Stimulated activated effector memory CD8-positive, alpha-beta T cell treated with anti-CD3 and anti-CD28 coated beads, Interleukin-12 subunit alpha, Interleukin-12 subunit beta, amount 100 ng/mL, for 72 hours (primary cell): ENCODE measurements around the gene TIE1.

ENCODE experiments used
- ATAC-seq: fragments of 150-1000 bp; cut with Tn5 transposase; 2 replicates; pipeline ENCODE4 v1.10.0; 2021
- DNase-seq, 2 donors: peaks; one replicate each; pipeline ENCODE4 v3.0.0; 2021 to 2022; ENCODE audit warnings: low spot score in 2 of 2
- H3K27ac Mint-ChIP-seq: one replicate; pipeline ENCODE4 v1.8.0; 2022; ENCODE audit warnings: mild to moderate bottlenecking, mixed read lengths
- H3K36me3 Mint-ChIP-seq: one replicate; pipeline ENCODE4 v1.8.0; 2022; ENCODE audit warnings: mild to moderate bottlenecking, mixed read lengths
- H3K4me1 Mint-ChIP-seq: one replicate; pipeline ENCODE4 v1.8.0; 2022; ENCODE audit warnings: mixed read lengths
- H3K4me3 Mint-ChIP-seq: one replicate; pipeline ENCODE4 v1.8.0; 2022; ENCODE audit warnings: mild to moderate bottlenecking, mixed read lengths
- H3K9me3 Mint-ChIP-seq: one replicate; pipeline ENCODE4 v1.8.0; 2022; ENCODE audit warnings: mixed read lengths

The TIE1 gene

GRCh38 chr1:43349594-43350306, 49.0 kb downstream of the TIE1 start:
- Mint-ChIP-seq H3K9me3 (no peaks in the 10 kb centered on the region), H3K27ac (peak overlapping the region; percentile 80), H3K4me1 (peaks cover 18% of the 10 kb centered on the region), H3K36me3 (no peaks in the 10 kb centered on the region), H3K4me3 (peak overlapping the region; percentile 64)
- no peak for ATAC-seq
- DNase-seq, result no peak

GRCh38 chr1:43350976-43351375, 50.2 kb downstream of the TIE1 start:
- DNase-seq (no peak), ATAC-seq (no peak)
- Mint-ChIP-seq H3K4me3 (no peak overlapping the region), H3K4me1 (peaks cover 12% of the 10 kb centered on the region), H3K27ac (no peak overlapping the region), H3K36me3 (no peaks in the 10 kb centered on the region), H3K9me3 (no peaks in the 10 kb centered on the region)

GRCh38 chr1:43351421-43352350, 50.9 kb downstream of the TIE1 start:
- ATAC-seq (no peak), DNase-seq (no peak)
- peaks cover 1% of the 10 kb centered on the region for H3K36me3 Mint-ChIP-seq
- H3K4me1 Mint-ChIP-seq, result peaks cover 12% of the 10 kb centered on the region
- no peak overlapping the region for H3K4me3 Mint-ChIP-seq
- H3K9me3 Mint-ChIP-seq, result no peaks in the 10 kb centered on the region
- H3K27ac Mint-ChIP-seq, result peak overlapping the region; percentile 60

- Mint-ChIP-seq H3K36me3 (peaks cover 6% of the 10 kb centered on the region), H3K27ac (peak overlapping the region; percentile 60), H3K9me3 (no peaks in the 10 kb centered on the region), H3K4me3 (no peak overlapping the region), H3K4me1 (peaks cover 12% of the 10 kb centered on the region)
- ATAC-seq (no peak), DNase-seq (no peak)
Measured at GRCh38 chr1:43352351-43352705, 51.5 kb downstream of the TIE1 start.

- Mint-ChIP-seq H3K4me3 (no peak overlapping the region), H3K9me3 (no peaks in the 10 kb centered on the region), H3K36me3 (peaks cover 6% of the 10 kb centered on the region), H3K4me1 (peaks cover 14% of the 10 kb centered on the region), H3K27ac (peak overlapping the region; percentile 60)
- DNase-seq (no peak), ATAC-seq (no peak)
Measured at GRCh38 chr1:43352881-43353280, 52.1 kb downstream of the TIE1 start.

GRCh38 chr1:43354471-43354870, 53.7 kb downstream of the TIE1 start:
- peaks cover 22% of the 10 kb centered on the region for H3K4me1 Mint-ChIP-seq
- H3K27ac Mint-ChIP-seq, result no peak overlapping the region
- DNase-seq (no peak), ATAC-seq (no peak)
- no peak overlapping the region for H3K4me3 Mint-ChIP-seq
- no peaks in the 10 kb centered on the region for H3K9me3 Mint-ChIP-seq
- peaks cover 22% of the 10 kb centered on the region for H3K36me3 Mint-ChIP-seq

GRCh38 chr1:43354936-43355335, 54.2 kb downstream of the TIE1 start:
- no peak overlapping the region for H3K27ac Mint-ChIP-seq
- peaks cover 26% of the 10 kb centered on the region for H3K36me3 Mint-ChIP-seq
- ATAC-seq (no peak), DNase-seq (no peak)
- peaks cover 22% of the 10 kb centered on the region for H3K4me1 Mint-ChIP-seq
- no peaks in the 10 kb centered on the region for H3K9me3 Mint-ChIP-seq
- no peak overlapping the region for H3K4me3 Mint-ChIP-seq

- Mint-ChIP-seq H3K4me1 (peaks cover 36% of the 10 kb centered on the region), H3K36me3 (peaks cover 50% of the 10 kb centered on the region), H3K4me3 (peak overlapping the region; percentile 90), H3K9me3 (no peaks in the 10 kb centered on the region), H3K27ac (no peak overlapping the region)
- DNase-seq (no peak), ATAC-seq (no peak)
Measured at GRCh38 chr1:43357251-43357650, 56.5 kb downstream of the TIE1 start.

GRCh38 chr1:43358121-43358745, 57.5 kb downstream of the TIE1 start:
- peak overlapping the region; percentile 90 for H3K4me3 Mint-ChIP-seq
- H3K27ac Mint-ChIP-seq, result peak overlapping the region; percentile 96
- peaks cover 59% of the 10 kb centered on the region for H3K36me3 Mint-ChIP-seq
- ATAC-seq (peak; percentile 36), DNase-seq (peak in 1 of 2 donors; percentile 61)
- no peaks in the 10 kb centered on the region for H3K9me3 Mint-ChIP-seq
- H3K4me1 Mint-ChIP-seq, result peaks cover 36% of the 10 kb centered on the region

- Mint-ChIP-seq H3K9me3 (no peaks in the 10 kb centered on the region), H3K4me3 (peak within 1 kb of the TSS; percentile 90), H3K27ac (peak within 1 kb of the TSS; percentile 96), H3K36me3 (peaks cover 67% of the 10 kb centered on the region), H3K4me1 (peaks cover 40% of the 10 kb centered on the region)
- DNase-seq, result peak; percentile 96 to 99
- ATAC-seq, result peak; percentile 99
Measured at GRCh38 chr1:43358746-43359693, 58.2 kb downstream of the TIE1 start, which contains the start of gene CDC20. CDC20 (plus strand) TSS chr1:43358981; CDS start chr1:43359216, 235 bp downstream.

- no peak for ATAC-seq
- peak overlapping the region; percentile 96 for H3K27ac Mint-ChIP-seq
- no peak for DNase-seq
- H3K4me1 Mint-ChIP-seq, result peaks cover 47% of the 10 kb centered on the region
- H3K36me3 Mint-ChIP-seq, result peaks cover 74% of the 10 kb centered on the region
- H3K4me3 Mint-ChIP-seq, result peak overlapping the region; percentile 90
- H3K9me3 Mint-ChIP-seq, result no peaks in the 10 kb centered on the region
Measured at GRCh38 chr1:43359696-43360095, 58.9 kb downstream of the TIE1 start.

GRCh38 chr1:43360616-43361015, 59.8 kb downstream of the TIE1 start:
- Mint-ChIP-seq H3K9me3 (no peaks in the 10 kb centered on the region), H3K4me3 (peak overlapping the region; percentile 90), H3K36me3 (peaks cover 83% of the 10 kb centered on the region), H3K4me1 (peaks cover 56% of the 10 kb centered on the region), H3K27ac (peak overlapping the region; percentile 96)
- DNase-seq (no peak), ATAC-seq (no peak)

- H3K4me1 Mint-ChIP-seq, result peaks cover 66% of the 10 kb centered on the region
Measured at GRCh38 chr1:43363283-43363934, 62.6 kb downstream of the TIE1 start.

GRCh38 chr1:43363935-43364525, 63.2 kb downstream of the TIE1 start:
- Mint-ChIP-seq H3K4me1 (peaks cover 65% of the 10 kb centered on the region), H3K36me3 (peaks cover 89% of the 10 kb centered on the region), H3K27ac (peak overlapping the region; percentile 94), H3K4me3 (no peak overlapping the region), H3K9me3 (no peaks in the 10 kb centered on the region)
- no peak for DNase-seq
- no peak for ATAC-seq

More at GRCh38 chr1:43363283-43363934, 62.6 kb downstream of the TIE1 start:
- ATAC-seq (no peak), DNase-seq (no peak)
- Mint-ChIP-seq H3K9me3 (no peaks in the 10 kb centered on the region), H3K36me3 (peaks cover 92% of the 10 kb centered on the region), H3K27ac (peak overlapping the region; percentile 94), H3K4me3 (no peak overlapping the region)
